ENCODE results near the gene RAB21. TPM values are rescaled to one million over a fixed set of nuclear protein-coding genes. Genes with fewer than 3 reads are reported as not detected.

The RAB21 gene
- total RNA-seq, 1 experiment from 2014 or later: 33.6 TPM

DNA sequence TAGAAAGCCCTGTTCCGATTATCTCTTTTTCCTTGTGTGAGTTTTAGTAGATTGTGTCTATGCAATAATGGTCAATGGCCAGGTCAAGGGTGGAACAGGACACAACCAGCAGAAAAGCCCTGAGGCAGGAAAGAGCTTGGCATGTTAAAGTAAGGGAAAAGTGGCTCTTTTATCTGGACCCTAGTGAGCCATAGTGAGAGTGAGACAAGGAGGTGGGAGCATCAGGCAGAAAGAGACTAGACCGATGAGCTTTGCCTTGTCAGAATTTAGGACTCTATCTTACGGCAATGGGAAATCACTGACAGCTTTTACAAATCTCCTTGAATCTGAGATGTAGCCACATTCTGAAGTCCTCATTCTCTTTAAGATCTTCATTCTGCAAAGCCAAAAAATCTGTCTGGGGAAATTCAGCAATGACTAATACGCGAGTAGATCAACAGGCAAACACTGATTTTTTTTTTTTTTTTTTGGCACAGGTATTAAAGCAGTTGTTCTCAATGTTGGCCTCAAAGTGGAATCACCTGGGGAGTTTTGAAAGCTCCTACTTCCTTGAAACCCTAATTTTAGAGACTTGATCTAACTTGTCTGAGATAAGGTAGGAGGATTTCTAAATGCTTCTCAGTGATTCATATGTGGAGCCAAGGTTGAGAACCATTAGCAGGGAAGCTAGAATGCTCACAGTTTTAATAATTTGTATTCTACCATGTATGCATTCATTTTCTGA, 34.9 kb upstream of the RAB21 start (continued):
- TF ChIP-seq, protein P1, sequence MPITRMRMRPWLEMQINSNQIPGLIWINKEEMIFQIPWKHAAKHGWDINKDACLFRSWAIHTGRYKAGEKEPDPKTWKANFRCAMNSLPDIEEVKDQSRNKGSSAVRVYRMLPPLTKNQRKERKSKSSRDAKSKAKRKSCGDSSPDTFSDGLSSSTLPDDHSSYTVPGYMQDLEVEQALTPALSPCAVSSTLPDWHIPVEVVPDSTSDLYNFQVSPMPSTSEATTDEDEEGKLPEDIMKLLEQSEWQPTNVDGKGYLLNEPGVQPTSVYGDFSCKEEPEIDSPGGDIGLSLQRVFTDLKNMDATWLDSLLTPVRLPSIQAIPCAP (CRISPR knock-in tag; IDR thresholded peaks at IDR 0.05): no peak
- TF ChIP-seq MXD4 (CRISPR knock-in tag; IDR thresholded peaks at IDR 0.05; ENCODE audit: borderline replicate concordance) (no peak), ZNF317 (CRISPR knock-in tag; IDR thresholded peaks at IDR 0.05; ENCODE audit: borderline replicate concordance, low read depth) (no peak)

- ATAC-seq (no peak), DNase-seq (ENCODE audit: low spot score) (no peak)
- ChIA-PET POLR2A (no interaction called here), CTCF (interaction anchor here (0.6 to 0.7 kb wide), 3 partner anchors 32 to 1495 kb away, joined by 3 to 5 read pairs (median 4); no protein-coding TSS in a partner anchor)
- Mint-ChIP-seq H3K9me3 (peaks cover 5% of the 10 kb centered on the region), H3K27me3 (ENCODE audit: low read depth) (no peaks in the 10 kb centered on the region), H3K4me1 (no peaks in the 10 kb centered on the region), H3K27ac (no peak overlapping the region), H3K36me3 (no peaks in the 10 kb centered on the region), H3K4me3 (no peak overlapping the region)
- no peak for TF ChIP-seq RELA (CRISPR knock-in tag; IDR thresholded peaks at IDR 0.05; ENCODE audit: borderline replicate concordance)
- TF ChIP-seq MXD4 (CRISPR knock-in tag; IDR thresholded peaks at IDR 0.05; ENCODE audit: borderline replicate concordance): no peak
- no peak for TF ChIP-seq ZNF219 (CRISPR knock-in tag; IDR thresholded peaks at IDR 0.05; ENCODE audit: borderline replicate concordance)
- TF ChIP-seq ZNF423 (CRISPR knock-in tag; IDR thresholded peaks at IDR 0.05): no peak
- no peak for TF ChIP-seq TEAD1 (CRISPR knock-in tag; IDR thresholded peaks at IDR 0.05)
- TF ChIP-seq, protein P2, sequence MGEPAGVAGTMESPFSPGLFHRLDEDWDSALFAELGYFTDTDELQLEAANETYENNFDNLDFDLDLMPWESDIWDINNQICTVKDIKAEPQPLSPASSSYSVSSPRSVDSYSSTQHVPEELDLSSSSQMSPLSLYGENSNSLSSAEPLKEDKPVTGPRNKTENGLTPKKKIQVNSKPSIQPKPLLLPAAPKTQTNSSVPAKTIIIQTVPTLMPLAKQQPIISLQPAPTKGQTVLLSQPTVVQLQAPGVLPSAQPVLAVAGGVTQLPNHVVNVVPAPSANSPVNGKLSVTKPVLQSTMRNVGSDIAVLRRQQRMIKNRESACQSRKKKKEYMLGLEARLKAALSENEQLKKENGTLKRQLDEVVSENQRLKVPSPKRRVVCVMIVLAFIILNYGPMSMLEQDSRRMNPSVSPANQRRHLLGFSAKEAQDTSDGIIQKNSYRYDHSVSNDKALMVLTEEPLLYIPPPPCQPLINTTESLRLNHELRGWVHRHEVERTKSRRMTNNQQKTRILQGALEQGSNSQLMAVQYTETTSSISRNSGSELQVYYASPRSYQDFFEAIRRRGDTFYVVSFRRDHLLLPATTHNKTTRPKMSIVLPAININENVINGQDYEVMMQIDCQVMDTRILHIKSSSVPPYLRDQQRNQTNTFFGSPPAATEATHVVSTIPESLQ (CRISPR knock-in tag; IDR thresholded peaks at IDR 0.05): no peak
These were observed 32.7 kb upstream of the RAB21 start for GRCh38 chr12:71721783-71722505.

DNA sequence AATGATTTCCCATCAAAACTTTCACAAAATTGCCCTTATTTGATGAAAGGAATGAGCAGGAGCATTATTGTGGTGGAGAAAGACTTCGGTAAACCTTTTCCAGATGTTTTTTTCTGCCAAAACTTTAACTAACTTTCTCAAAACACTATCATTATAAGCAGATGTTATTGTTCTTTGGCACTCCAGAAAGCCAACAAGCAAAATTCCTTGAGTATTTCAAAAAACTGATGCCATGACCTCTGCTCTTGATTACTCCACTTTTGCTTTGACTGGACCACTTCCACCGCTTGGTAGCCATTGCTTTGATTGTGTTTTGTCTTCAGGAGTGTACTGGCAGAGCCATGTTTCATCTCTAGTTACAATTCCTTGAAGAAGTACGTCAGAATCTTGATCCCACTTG, 29.7 kb upstream of the RAB21 start:
- ATAC-seq (no peak), DNase-seq (ENCODE audit: low spot score) (no peak)
- no peak for TF ChIP-seq MXD4 (CRISPR knock-in tag; IDR thresholded peaks at IDR 0.05; ENCODE audit: borderline replicate concordance)
- no peak for TF ChIP-seq E2F1 (CRISPR knock-in tag; IDR thresholded peaks at IDR 0.05)
- TF ChIP-seq TEAD4 (CRISPR knock-in tag; IDR thresholded peaks at IDR 0.05): no peak
- CTCF ChIA-PET: no interaction called here
- Mint-ChIP-seq H3K4me1 (no peaks in the 10 kb centered on the region), H3K27ac (no peak overlapping the region), H3K36me3 (no peaks in the 10 kb centered on the region), H3K4me3 (no peak overlapping the region), H3K27me3 (ENCODE audit: low read depth) (no peaks in the 10 kb centered on the region), H3K9me3 (peaks cover 5% of the 10 kb centered on the region)
- POLR2A ChIA-PET: no interaction called here

DNA sequence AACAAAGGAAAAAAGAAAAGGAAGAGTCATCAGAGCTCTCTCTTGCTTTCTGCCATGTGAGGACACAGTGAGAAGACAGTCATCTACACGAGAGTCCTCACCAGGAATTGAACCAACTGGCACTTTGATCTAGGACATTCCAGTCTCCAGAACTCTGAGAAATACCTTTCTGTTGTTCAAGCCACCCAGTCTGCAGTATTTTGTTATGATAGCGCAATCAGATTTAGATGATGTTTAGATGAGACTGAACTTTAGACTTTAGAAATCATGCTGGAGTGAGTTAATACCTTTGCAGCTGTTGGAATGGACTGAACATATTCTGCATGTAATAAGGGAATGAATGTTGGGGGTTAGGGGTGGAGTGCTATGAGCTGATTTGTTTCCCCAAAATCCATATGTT, 28.1 kb upstream of the RAB21 start:
- peaks cover 4% of the 10 kb centered on the region; the same call in 1 of the 2 replicates for H3K4me1 Mint-ChIP-seq
- H3K9me3 Mint-ChIP-seq: peaks cover 5% of the 10 kb centered on the region
- ChIA-PET CTCF (no interaction called here), POLR2A (no interaction called here)
- no peak overlapping the region for H3K27ac Mint-ChIP-seq
- no peak overlapping the region for H3K4me3 Mint-ChIP-seq
- DNase-seq (ENCODE audit: low spot score) (no peak), ATAC-seq (no peak)
- no peaks in the 10 kb centered on the region for H3K27me3 Mint-ChIP-seq (ENCODE audit: low read depth)
- no peaks in the 10 kb centered on the region for H3K36me3 Mint-ChIP-seq
- TF ChIP-seq NFATC4 (CRISPR knock-in tag; IDR thresholded peaks at IDR 0.05) (no peak), ETV6 (CRISPR knock-in tag; IDR thresholded peaks at IDR 0.05) (no peak), CREM (CRISPR knock-in tag; IDR thresholded peaks at IDR 0.05) (no peak), PRRX2 (CRISPR knock-in tag; IDR thresholded peaks at IDR 0.05) (no peak), NR3C1 (CRISPR knock-in tag; conservative IDR thresholded peaks at IDR 0.05; ENCODE audit: low read depth) (no peak), ZNF396 (CRISPR knock-in tag; IDR thresholded peaks at IDR 0.05; ENCODE audit: borderline replicate concordance) (no peak), FOXJ3 (CRISPR knock-in tag; IDR thresholded peaks at IDR 0.05; ENCODE audit: borderline replicate concordance) (no peak), ZNF317 (CRISPR knock-in tag; IDR thresholded peaks at IDR 0.05; ENCODE audit: borderline replicate concordance, low read depth) (no peak), MAX (CRISPR knock-in tag; IDR thresholded peaks at IDR 0.05) (no peak)
- TF ChIP-seq, protein P3, sequence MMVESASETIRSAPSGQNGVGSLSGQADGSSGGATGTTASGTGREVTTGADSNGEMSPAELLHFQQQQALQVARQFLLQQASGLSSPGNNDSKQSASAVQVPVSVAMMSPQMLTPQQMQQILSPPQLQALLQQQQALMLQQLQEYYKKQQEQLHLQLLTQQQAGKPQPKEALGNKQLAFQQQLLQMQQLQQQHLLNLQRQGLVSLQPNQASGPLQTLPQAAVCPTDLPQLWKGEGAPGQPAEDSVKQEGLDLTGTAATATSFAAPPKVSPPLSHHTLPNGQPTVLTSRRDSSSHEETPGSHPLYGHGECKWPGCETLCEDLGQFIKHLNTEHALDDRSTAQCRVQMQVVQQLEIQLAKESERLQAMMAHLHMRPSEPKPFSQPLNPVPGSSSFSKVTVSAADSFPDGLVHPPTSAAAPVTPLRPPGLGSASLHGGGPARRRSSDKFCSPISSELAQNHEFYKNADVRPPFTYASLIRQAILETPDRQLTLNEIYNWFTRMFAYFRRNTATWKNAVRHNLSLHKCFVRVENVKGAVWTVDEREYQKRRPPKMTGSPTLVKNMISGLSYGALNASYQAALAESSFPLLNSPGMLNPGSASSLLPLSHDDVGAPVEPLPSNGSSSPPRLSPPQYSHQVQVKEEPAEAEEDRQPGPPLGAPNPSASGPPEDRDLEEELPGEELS (CRISPR knock-in tag; IDR thresholded peaks at IDR 0.05): no peak
- TF ChIP-seq, protein P4, sequence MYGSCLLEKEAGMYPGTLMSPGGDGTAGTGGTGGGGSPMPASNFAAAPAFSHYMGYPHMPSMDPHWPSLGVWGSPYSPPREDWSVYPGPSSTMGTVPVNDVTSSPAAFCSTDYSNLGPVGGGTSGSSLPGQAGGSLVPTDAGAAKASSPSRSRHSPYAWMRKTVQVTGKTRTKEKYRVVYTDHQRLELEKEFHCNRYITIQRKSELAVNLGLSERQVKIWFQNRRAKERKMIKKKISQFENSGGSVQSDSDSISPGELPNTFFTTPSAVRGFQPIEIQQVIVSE (CRISPR knock-in tag; IDR thresholded peaks at IDR 0.05; ENCODE audit: borderline replicate concordance): no peak
